Activated T-helper 1 cell treated with anti-CD3 and anti-CD28 coated beads, Interleukin-2, amount 50 U/mL, for 16 hours (primary cell): ENCODE results near the gene SH3TC1.

Experiments used
- DNase-seq, 2 donors: peaks; one replicate each; pipeline ENCODE4 v3.0.0-alpha.2; 2020; ENCODE audit warnings: low read depth in 1 of 2, low spot score in 1 of 2

SH3TC1 gene

DNA sequence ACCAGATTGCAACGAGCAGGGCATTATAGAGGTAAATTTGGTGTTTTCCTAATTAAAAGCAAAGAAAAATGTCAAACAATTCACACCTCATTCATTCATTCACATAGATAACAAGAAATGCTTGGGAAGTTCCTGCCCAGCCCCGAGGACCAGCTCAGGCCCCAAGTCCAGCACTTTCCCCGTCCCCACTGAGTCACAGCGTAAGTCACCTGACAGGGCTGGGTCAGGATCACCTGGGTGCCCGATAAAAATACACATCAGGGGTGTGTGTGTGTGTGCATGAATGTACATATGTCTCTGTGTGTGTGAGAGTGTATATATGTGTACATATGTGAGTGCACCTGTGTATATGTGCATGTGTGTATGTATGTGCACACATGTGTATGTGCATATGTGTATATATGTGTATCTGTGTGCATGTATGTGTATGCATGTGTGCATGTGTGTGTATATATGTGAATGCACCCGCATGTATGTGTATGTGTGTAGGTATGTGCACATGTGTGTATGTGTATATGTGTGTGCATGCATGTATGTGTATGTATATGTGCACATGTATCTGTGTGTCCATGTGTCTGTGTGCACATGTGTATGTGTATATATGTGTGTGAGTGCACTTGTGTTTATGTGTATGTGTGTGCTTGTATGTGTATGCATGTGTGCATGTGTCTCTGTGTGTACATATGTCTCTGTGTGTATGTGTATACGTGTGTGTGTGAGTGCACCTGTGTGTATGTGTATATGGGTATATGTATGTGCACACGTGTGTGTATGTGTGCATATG, 18.6 kb upstream of the SH3TC1 start:
- no peak for DNase-seq

DNA sequence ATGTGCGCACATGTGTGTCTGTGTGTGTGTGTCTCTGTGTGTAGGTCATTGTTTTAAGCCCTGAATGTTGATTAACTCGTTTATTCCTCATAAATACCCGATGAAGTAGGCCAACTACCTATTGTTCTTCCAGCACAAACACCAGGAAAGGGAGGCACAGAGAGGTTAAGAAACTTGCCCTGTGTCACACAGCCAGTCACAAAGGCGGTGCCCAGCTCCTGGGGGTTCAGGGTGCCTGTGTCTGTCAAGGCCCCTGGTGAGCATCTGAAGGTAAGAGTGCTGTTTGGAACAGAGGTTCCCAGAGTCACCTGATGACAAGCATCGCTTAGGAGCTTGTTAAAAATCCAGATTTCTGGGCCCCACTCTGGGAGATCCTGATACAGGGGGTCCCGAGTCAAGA, 18.0 kb upstream of the SH3TC1 start:
- DNase-seq: no peak

DNA sequence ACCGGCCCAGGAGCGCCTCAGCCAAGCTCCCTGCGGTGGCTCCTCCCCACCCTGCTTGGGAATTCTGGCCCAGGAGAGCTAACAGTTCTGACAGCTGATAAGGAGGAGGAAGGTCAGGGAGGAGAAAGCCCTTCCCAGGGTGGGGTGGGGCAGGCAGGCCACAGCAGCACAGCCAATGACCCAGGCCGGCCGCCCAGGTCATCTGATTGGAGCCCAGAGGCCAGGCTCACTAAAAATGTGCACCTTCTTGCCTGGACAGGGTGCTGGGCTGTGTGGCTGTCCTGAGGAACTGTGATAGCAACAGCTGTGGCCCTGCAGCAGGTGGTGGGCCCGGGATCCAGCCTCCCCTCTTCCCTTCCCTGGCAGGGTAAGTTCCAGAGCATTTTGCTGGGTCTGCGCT, 17.2 kb upstream of the SH3TC1 start:
- no peak for DNase-seq

DNA sequence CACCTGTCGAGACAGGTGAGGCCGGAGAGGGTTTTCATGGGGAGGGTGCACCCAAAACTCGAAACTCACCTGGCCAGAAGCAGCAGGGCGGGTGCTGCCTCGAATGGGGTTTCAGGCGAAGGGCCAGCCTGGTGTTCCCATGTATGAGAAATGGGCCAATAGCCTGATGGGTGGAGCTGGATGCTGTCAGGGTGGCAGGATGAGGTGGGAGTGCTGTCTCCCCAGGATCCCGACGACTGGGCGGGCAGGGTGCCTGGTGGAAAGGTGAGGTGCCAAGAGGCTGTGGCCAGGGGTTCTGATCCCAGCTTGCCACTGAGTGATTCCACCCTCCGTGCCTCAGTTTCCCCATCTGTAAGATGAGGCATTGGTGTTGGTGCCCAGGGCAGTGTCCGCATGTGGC, 16.8 kb upstream of the SH3TC1 start:
- no peak for DNase-seq

DNA sequence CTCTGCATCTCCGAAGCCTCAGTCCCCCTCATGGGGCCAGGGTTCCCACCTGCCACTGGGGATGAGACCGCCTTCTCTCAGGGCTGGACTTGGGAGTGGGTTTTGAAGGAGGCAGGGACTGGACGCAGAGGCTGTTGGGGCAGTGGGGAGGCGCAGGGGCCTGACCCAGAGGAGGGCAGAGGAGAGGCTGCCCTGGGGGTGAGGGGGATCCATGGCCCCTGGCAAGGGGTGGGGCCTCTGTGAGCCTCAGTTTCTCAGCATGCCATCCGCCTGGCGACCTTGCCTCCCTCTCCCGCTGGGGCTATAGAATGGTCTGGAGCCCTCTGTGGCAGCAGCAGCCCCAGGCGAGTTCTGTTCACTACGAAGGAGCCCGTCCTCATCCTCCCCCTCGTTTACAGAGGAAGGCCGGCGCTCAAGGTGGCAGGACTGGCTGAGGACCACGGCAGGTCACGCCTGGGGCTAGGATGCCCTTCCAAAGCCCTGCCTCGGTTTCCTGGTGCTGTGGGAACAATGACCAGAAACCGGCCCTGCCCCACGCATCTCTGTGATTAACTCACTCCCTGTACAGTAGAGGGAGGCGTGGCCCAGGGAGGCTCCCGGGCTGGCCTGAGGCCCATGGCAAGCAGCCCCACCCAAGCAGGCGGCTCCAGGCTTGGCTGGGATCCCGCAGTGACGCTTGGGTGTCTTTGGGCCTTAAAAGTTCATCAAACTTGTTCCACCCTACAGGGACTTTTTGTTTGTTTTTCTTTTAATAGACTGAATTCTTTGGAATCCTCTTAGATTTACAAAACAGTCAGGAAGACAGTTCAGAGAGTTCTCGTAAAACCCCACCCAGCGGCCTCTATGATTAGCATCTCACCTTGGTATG, 16.0 kb upstream of the SH3TC1 start:
- DNase-seq: no peak

DNA sequence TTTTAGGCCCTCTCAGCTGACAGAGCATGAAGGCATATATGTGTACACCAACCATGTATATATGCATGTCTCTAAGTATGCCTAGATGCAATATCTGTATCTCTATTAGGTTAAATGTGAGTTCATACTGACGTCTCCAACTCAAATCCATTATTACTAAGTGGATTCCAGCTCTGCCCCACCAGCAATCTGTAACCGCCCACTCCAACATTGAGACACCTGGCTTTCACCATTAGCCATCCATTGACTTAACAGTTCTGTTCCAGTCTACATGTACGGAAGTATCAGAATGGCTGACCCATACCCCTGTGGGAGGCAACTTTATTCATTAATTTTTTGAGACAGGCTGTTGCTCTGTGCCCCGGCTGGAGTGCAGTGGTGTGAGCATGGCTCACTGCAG, 15.0 kb upstream of the SH3TC1 start:
- DNase-seq: no peak

DNA sequence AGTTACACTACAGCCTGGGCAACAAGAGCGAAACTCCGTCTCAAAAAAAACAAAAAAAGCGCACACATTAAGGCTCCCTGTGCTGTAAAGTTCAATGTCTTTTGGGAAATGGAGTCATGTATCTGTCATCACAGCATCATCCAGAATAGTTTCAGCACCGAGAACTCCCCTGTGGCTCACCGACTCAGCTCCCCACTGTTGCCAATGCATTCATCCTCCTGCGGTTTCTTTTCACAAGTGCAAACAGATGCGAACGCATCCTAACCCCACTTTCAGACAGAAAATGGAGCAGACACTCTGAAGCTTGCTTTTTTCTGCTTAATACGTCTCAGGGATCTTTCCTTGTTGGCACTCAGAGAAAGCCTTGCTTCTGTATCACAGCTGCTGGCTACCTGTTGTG, 13.8 kb upstream of the SH3TC1 start:
- DNase-seq: no peak

DNA sequence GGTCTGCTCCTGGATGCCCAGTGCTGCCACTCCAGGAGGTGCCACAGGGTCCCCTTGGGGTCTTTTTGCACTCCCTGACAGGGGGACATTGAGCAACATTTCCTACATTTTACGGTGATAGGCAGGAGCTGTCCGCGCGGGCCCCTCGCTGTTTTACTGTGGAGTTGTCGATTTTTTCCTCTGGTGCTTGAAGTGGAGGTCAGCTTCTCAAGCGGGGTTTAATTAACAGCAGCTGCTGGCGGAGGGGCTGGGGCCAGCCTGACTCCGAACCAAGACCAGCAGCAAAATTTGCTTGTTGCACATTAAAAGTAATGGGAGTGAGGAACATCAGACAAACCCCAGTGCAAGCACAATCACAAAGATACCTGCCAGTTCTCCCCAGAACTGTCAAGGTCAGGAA, 13.2 kb upstream of the SH3TC1 start:
- DNase-seq: no peak

DNA sequence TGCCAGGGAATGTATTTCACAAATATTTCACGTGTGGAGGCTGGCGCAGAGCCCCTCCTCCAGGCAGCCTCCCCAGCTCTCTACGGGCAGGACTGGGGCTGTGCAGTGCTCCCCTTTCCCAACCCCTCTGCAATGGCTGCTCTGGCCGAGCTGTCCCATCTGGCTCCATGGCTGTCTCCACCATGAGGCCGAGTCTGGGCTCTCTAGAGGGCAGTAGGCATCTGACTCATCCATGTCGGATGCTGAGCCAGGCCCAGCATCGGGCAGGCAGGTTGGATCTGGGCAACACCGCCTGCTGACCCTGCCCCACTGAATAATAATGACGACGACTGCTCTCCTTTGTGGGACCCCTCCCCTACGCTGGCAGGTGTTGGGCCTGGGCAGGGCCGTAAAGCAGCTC, 11.0 kb upstream of the SH3TC1 start:
- no peak for DNase-seq

DNA sequence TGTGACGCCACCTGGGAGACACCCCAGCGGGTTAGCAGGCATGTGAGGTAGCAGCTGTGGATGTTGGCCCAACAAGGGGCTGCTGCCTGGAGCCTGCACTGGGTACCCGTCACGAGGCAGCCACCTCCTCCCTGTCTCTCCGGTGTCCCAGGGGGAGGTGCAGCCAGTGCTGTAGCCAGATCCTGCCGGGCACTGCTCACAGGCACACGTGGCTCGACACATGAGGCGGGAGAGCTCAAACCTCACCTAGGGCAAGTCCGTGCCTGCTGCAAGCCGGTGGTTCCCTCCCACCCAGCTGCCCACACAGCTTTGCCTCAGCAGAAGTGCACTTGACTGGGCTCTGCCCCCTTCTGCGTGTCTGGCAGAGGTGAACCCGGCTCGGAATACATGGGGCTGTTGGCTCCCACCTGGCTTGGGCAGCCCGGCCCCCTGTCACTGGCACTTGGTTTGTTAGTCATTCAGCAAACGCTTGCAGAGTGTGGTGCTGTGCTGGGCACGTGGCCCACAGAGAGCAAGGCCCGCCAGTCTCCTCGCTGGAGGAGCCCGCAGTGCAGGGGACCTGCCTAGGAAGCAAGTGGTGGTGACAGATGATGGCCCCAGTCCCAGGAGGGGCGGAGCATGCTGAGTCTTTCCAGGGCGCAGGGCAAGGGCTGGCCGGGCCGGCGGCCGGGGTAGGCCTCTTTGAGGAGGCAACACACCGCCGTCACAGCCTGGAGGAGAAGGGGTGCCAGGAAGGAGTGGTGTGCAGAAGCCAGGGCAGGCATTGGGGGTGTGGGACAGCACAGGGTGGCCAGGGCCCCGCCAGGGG, 10.1 kb upstream of the SH3TC1 start:
- no peak for DNase-seq

DNA sequence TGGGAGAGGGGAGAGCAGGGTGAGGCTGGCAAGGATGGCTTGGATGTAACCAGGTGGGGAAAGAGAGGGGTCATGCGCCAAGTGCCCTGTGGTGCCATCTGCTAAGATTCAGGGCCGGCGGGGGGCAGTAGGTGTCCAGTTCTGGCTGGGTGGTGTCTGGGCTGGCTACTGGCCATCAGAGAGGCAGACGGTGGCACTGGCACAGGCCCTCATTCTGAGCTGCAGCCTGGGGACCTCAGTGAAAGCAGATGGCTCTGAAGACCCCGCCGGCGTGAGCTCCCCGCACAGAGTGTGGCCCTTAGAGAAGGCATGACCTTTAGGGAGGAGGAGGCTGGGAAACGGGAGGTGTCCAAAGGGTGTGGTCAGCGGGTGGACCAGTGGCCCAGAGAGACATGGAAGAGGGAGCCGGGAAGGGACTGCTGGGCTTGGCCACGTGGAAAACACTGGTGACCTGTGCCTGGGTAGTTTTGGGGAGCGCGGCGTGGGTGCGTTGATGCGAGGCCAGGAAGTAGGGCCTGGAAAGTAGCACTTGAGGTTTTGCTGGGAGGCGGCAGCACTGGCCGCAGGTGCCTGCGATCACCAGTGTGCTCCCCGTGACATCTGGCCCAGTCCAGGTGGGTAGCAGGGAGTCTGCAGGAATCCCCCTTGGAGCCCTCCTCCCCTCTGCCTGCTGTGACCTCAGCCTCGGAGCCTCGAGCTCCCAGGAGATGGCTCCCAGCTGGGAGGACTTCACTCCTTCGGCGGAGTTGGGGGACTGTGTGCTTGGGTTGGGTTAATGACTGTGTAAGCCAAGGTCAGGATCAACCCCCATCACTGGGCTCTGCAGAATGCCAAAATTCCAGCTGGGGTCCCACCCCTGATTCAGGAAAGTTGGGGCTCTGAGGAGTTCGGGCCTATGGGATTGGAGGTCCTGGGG, 9.3 kb upstream of the SH3TC1 start:
- DNase-seq: no peak

DNA sequence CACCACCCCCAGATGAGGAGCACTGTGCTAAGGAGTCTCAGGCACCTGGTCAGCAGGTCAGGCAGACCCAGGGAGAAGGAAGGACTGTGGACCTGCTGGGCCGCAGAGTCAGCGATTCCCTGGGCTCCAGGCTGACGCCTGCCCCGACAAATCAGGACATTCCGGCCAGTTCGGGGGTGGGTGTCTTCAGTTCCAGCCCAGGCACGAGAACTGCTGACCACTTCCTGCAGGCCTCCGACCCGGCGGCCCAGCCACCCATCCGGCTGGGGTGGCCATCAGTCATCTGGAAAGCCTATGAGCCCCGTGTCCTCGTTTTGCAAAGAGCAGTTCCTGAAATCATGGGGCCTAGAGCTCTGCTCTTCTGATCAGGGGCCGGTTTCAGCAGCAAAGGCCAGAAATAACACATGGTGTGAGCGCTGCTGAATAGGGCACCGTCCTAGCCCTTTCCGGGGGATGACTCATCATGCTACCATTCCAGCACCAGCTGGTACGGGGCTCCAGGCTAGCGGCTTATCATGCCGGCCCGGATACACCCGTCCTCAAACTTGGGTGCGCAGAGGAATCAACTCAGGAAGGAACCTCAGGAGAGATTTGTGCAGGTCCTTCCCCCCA, 7.8 kb upstream of the SH3TC1 start:
- no peak for DNase-seq

DNA sequence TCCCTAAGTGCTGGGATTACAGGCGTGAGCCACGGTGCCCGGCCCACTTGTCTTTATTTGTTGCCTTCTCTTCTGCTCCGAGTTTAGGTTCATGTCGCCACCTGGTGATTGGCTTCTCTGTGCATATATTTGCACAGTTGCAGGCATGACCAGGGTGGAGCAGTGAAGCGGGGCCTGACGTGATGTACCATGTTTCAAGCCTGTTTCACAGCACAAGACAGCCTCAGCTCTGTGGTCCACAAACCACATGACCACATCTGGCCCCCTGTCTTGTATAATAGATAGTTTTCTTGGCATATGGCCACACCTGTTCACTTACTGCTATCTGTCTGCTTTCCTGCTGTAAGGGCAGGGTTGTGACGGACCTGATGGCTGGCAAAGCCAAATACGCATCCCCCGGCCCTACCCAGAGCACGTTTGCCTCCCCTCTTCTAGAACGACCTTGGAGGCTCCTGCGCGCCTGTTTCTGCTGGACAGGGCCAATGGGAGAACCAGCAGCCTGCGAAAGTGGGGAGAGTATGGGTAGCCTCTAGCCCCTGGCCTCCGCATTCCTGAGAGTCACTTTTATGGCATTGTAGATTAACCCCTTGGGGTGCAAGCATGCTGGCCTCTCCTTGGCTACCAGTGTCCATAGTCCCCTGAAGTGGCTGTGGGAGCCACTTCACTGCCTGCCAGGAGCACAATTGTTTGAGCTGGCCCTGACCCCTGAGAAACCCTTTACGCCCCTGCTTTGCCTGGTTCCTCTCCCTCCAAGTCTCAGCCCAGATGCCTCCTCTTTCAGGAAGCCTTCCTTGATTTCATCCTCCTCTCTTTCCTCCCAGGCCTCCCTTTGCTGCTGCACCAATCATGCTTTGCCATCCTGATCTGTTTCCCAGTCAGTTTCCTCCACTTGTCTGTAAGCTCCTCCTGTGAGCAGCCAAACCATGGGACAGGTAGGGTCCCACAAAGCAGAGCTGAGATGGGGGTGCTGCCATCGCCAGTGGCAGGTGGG, 6.0 kb upstream of the SH3TC1 start:
- no peak for DNase-seq

DNA sequence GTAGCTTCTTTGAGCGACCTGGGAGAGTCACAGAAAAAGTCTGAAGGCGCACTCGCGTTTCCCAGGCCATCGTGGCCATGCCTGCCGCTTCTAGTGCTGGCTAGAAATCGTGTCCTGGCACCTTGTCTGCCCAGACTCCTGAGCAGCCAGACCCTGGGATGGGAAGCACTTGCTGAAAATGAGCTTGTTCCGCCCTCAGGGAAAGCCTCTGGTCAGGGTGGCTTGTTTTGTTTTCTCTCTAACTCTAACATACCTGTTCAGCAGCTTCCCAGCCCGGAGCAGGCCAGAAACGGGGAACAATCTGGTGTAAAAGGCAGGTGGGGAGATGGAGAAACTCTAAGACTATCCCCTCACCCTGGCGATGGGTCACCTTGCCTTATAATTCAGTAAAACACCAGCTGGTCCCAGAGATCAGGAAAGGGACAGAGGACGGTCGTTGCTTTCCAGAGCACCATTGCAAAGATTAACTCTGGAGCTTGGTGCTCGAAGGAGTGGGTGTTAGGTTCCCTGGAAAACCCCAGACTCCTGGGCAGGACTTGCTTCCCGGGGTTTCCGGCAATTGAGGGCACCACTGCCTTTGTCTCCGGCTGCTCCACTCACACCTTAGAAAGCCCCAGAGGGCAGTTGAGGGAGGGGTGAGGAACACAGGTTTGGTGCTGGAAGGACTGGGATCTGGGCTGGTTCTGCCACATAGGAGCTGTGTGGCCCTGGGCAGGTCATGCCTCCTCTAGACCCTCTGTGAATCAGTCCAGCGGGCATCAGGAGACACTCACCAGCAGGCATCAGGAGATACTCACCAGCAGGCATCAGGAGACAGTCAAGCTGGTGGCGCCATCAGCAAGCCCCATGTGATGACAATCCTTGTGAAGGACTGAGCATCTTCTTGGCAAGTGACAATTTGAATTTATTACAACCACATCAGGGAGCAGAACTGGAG, 4.5 kb upstream of the SH3TC1 start:
- DNase-seq: no peak

DNA sequence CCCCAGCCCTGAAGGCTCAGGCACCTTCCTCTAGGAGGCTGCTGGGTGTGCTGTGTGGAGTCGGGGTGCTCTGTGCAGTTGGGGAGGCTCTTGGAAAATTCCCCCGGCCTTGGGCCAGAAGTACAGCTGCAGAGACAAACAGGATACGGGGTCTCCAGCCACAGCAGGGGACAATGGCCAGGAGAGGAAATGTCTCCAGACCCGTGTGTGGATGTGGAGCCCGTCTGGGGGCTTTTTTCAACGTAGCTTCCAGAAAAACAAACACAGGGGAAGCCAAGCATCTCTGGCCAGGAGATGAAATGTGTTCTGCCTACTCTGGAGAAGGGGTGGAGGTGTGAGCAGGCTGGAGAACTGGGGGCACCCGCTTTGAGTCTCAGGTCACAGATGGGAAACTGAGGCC, 3.7 kb upstream of the SH3TC1 start:
- DNase-seq: no peak

DNA sequence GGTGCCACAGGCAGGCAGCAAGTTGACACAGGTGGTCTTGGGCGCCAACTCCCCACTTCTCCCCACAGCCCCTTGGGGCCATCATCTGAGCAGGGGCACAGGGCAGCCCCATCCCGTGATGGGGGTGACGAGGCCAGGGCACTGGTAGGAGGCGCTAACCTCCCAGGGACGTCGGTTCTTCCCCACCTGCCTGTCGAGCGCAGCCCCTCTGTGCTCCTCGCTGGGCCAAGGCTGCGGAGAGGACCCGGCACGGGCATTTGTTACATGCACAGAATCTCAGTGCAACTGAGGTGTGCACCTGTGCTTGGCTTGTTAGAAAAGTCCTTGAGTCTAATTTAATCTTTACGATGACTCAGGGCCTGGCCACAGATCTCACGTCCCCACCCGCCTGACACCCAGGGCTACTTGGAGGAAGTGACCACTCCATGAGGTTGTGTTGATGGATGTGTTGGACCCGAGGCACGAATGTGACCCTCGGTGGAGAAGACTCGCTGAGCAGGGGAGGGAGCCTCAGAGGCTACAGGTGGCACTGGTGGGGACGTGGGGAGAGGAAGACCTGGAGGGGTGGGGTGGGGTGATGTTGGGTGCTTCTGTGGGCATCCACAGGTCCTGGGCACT, 3.1 kb upstream of the SH3TC1 start:
- DNase-seq: no peak

DNA sequence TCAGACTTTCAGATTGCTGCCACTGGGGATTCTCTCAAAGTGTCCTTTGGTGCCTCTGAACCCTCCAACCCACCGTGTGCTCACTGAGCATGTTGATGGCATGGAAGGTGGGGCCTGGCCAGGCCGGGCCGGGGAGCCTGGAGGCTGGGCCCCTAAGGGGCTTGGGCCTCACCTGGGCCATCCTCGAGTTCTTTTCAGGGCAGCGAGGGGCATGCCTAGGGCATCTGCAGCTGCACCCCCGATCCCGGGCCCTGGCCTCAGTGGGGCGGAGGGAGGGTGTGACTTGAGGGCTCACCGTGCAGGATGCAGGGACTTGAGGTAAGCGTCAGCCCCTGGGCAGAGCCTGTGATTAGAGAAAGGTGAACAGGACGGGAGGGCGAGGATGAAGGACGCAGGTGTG, 1.6 kb upstream of the SH3TC1 start:
- DNase-seq: no peak
